Measurements from ENCODE around the gene TMPRSS4. TPM values are rescaled to one million over a fixed set of nuclear protein-coding genes. Genes with fewer than 3 reads are reported as not detected.

The TMPRSS4 gene
- total RNA-seq, 1 experiment from 2014 or later, result 1.4 TPM

- no peak for TF ChIP-seq SMAD3 (CRISPR knock-in tag; IDR thresholded peaks at IDR 0.05; ENCODE audit: borderline replicate concordance)
- no peak for TF ChIP-seq MXD4 (CRISPR knock-in tag; IDR thresholded peaks at IDR 0.05; ENCODE audit: borderline replicate concordance)
- no peak for TF ChIP-seq ELF4 (CRISPR knock-in tag; IDR thresholded peaks at IDR 0.05; ENCODE audit: low read depth)
- TF ChIP-seq ZBTB43 (CRISPR knock-in tag; IDR thresholded peaks at IDR 0.05), result no peak
- no peak for TF ChIP-seq ESRRA (CRISPR knock-in tag; IDR thresholded peaks at IDR 0.05; ENCODE audit: borderline replicate concordance)
- no peak for TF ChIP-seq ZNF416 (CRISPR knock-in tag; IDR thresholded peaks at IDR 0.05)
- no peak for TF ChIP-seq ATF2 (CRISPR knock-in tag; IDR thresholded peaks at IDR 0.05; ENCODE audit: borderline replicate concordance, low read depth)
- TF ChIP-seq ZMAT4 (CRISPR knock-in tag; IDR thresholded peaks at IDR 0.05), result no peak
Measured at GRCh38 chr11:118068206-118068944, 8.5 kb upstream of the TMPRSS4 start (continued).

- Mint-ChIP-seq H3K36me3 (no peaks in the 10 kb centered on the region), H3K9me3 (no peaks in the 10 kb centered on the region), H3K27me3 (ENCODE audit: low read depth) (no peaks in the 10 kb centered on the region), H3K27ac (no peak overlapping the region), H3K4me1 (0 out of 2 replicates have a peak, but pooled peaks cover 5% of the 10 kb centered on the region), H3K4me3 (no peak overlapping the region)
- TF ChIP-seq PRRX2 (CRISPR knock-in tag; IDR thresholded peaks at IDR 0.05) (no peak), ELF4 (CRISPR knock-in tag; IDR thresholded peaks at IDR 0.05; ENCODE audit: low read depth) (no peak), MAX (CRISPR knock-in tag; IDR thresholded peaks at IDR 0.05) (no peak), ZNF416 (CRISPR knock-in tag; IDR thresholded peaks at IDR 0.05) (no peak), ATF3 (CRISPR knock-in tag; conservative IDR thresholded peaks at IDR 0.05) (no peak), STAT6 (CRISPR knock-in tag; conservative IDR thresholded peaks at IDR 0.05; ENCODE audit: low read depth) (no peak), ZNF512 (CRISPR knock-in tag; IDR thresholded peaks at IDR 0.05; ENCODE audit: borderline replicate concordance) (no peak), MXD4 (CRISPR knock-in tag; IDR thresholded peaks at IDR 0.05; ENCODE audit: borderline replicate concordance) (no peak), NR1H2 (CRISPR knock-in tag; IDR thresholded peaks at IDR 0.05) (no peak), IRF1 (CRISPR knock-in tag; IDR thresholded peaks at IDR 0.05) (no peak)
- CTCF ChIA-PET, result interaction anchor here (1.0 to 1.4 kb wide), 3 partner anchors 14 to 251 kb away, joined by 3 read pairs; no protein-coding TSS in a partner anchor
- no peak for DNase-seq (ENCODE audit: low spot score)
- ATAC-seq, result no peak
- POLR2A ChIA-PET, result no interaction called here
Measured at GRCh38 chr11:118068945-118069612, 7.8 kb upstream of the TMPRSS4 start.

Measured in WTC11 (cell line).